ENCODE measurements around the gene PRSS36. TPM values are rescaled to one million over a fixed set of nuclear protein-coding genes. Genes with fewer than 3 reads are reported as not detected.

Gene PRSS36
- total RNA-seq, 1 experiment from 2014 or later = 1.6 TPM

DNA sequence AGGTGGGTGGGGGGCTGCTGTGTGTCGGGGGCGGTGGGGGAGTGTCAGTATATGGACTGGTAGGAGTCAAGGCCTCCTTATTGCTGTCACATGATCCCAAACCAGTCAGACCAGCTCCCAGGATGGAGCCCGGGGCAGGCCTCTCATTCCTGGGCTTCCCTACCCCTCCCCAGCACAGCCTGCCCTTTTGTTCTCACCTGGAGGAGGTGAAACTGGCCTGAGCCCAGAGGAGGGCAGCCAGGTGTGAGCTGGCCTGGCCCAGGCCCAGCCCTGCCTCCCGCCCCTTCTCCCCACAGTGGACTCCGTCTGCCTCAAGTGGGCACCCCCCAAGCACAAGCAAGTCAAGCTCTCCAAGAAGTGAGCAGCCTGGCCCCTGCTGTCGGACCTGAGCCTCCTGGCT, 19.0 kb downstream of the PRSS36 start:
- H3K27ac Mint-ChIP-seq (ENCODE audit: unreplicated experiment) = peak overlapping the region; percentile 93
- DNase-seq = peak; percentile 96
- CTCF ChIA-PET = interaction anchor here (0.8 to 5.5 kb wide), 7 partner anchors 8 to 146 kb away, joined by 3 to 38 read pairs (median 4); partner anchors contain the start of genes HSD3B7 and KAT8
- no peaks in the 10 kb centered on the region for H3K9me3 Mint-ChIP-seq (ENCODE audit: low read depth, unreplicated experiment)
- BruUV-seq (replicated peaks) = no TSS peak
- H3K4me1 Mint-ChIP-seq (ENCODE audit: low read depth, unreplicated experiment) = peaks cover 77% of the 10 kb centered on the region
- intact Hi-C loops (cut with micrococcal nuclease; ENCODE audit: unreplicated experiment) = loop anchor here (1.0 kb wide), 1 partner anchor 11 kb away; no protein-coding TSS in a partner anchor
- TF ChIP-seq, protein P1, sequence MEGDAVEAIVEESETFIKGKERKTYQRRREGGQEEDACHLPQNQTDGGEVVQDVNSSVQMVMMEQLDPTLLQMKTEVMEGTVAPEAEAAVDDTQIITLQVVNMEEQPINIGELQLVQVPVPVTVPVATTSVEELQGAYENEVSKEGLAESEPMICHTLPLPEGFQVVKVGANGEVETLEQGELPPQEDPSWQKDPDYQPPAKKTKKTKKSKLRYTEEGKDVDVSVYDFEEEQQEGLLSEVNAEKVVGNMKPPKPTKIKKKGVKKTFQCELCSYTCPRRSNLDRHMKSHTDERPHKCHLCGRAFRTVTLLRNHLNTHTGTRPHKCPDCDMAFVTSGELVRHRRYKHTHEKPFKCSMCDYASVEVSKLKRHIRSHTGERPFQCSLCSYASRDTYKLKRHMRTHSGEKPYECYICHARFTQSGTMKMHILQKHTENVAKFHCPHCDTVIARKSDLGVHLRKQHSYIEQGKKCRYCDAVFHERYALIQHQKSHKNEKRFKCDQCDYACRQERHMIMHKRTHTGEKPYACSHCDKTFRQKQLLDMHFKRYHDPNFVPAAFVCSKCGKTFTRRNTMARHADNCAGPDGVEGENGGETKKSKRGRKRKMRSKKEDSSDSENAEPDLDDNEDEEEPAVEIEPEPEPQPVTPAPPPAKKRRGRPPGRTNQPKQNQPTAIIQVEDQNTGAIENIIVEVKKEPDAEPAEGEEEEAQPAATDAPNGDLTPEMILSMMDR (IDR thresholded peaks at IDR 0.05; ENCODE audit: unreplicated experiment) = no peak
- no peaks in the 10 kb centered on the region for H3K27me3 Mint-ChIP-seq (ENCODE audit: unreplicated experiment)
- peaks cover 89% of the 10 kb centered on the region for H3K36me3 Mint-ChIP-seq (ENCODE audit: insufficient read depth, unreplicated experiment)
- peak overlapping the region; percentile 66 for H3K4me3 Mint-ChIP-seq (ENCODE audit: low read depth, unreplicated experiment)

DNA sequence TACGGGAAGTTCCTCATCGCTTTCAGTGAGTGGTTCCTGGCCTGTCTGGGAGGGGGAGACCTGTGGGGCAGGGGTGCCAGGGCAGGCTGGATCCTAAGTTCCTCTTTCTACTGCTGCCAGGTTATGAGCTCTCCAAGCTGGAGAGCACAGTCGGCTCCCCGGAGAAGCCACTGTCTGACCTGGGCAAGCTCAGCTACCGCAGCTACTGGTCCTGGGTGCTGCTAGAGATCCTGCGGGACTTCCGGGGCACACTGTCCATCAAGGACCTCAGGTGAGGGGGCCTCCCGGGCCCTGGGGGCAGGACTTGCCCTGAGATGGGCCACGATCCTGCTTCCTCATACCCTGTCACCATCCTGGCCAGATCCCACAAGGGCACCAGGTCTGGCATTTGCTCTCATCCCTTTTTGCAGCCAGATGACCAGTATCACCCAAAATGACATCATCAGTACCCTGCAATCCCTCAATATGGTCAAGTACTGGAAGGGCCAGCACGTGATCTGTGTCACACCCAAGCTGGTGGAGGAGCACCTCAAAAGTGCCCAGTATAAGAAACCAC, 19.5 kb downstream of the PRSS36 start:
- Mint-ChIP-seq H3K4me1 (ENCODE audit: low read depth, unreplicated experiment) (peaks cover 72% of the 10 kb centered on the region), H3K4me3 (ENCODE audit: low read depth, unreplicated experiment) (peak overlapping the region; percentile 66), H3K27ac (ENCODE audit: unreplicated experiment) (peak overlapping the region; percentile 93), H3K9me3 (ENCODE audit: low read depth, unreplicated experiment) (no peaks in the 10 kb centered on the region), H3K27me3 (ENCODE audit: unreplicated experiment) (no peaks in the 10 kb centered on the region), H3K36me3 (ENCODE audit: insufficient read depth, unreplicated experiment) (peaks cover 85% of the 10 kb centered on the region)
- DNase-seq = no peak
- TF ChIP-seq, protein P1 (IDR thresholded peaks at IDR 0.05; ENCODE audit: unreplicated experiment) = no peak
- BruUV-seq (replicated peaks) = no TSS peak
- CTCF ChIA-PET = interaction anchor here (0.8 to 5.5 kb wide), 7 partner anchors 9 to 203 kb away, joined by 3 to 38 read pairs (median 4); partner anchors contain the start of genes HSD3B7 and KAT8
- intact Hi-C loops (cut with micrococcal nuclease; ENCODE audit: unreplicated experiment) = loop anchor here (1.0 kb wide), 1 partner anchor 12 kb away; no protein-coding TSS in a partner anchor

DNA sequence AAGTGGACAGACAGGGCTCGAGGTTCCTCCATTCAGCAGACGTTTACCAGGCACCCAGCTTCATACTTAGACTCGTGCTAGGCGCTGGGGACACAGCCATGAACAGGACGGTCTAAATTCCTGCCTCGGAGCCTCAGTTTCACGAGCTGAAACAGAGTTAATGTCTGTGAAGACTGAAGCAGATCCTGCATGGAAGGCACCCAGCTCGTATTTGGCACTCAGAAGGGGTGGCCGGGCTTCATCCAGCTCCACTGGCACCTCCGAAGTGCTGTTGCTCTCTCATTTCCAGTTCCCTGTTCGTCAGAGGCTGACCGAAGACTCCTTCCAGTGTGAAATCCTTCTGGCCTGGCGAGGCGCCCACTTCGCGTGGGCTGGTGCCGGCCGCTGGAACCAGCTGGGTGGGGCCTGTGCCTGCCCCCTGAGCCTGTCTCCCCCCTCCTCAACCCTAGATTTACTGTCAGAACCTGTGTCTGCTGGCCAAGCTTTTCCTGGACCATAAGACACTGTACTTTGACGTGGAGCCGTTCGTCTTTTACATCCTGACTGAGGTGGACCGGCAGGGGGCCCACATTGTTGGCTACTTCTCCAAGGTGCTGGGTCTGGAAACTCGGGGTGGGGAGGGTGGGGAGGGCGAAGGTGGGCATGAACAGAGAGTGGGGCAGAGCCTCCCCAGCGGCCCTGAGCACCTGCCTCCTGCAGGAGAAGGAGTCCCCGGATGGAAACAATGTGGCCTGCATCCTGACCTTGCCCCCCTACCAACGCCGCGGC, 20.1 kb downstream of the PRSS36 start:
- peak overlapping the region; percentile 51 for H3K4me3 Mint-ChIP-seq (ENCODE audit: low read depth, unreplicated experiment)
- no TSS peak for BruUV-seq (replicated peaks)
- peak; percentile 47 for DNase-seq
- H3K27me3 Mint-ChIP-seq (ENCODE audit: unreplicated experiment) = no peaks in the 10 kb centered on the region
- peaks cover 71% of the 10 kb centered on the region for H3K4me1 Mint-ChIP-seq (ENCODE audit: low read depth, unreplicated experiment)
- CTCF ChIA-PET = interaction anchor here (0.6 to 5.5 kb wide), 7 partner anchors 12 to 204 kb away, joined by 3 to 38 read pairs (median 4); partner anchors contain the start of genes KAT8, PYCARD, ZNF646 and ZNF668
- TF ChIP-seq, protein P1 (IDR thresholded peaks at IDR 0.05; ENCODE audit: unreplicated experiment) = no peak
- intact Hi-C loops (cut with micrococcal nuclease; ENCODE audit: unreplicated experiment) = loop anchor here (1.0 kb wide), 1 partner anchor 13 kb away; no protein-coding TSS in a partner anchor
- H3K9me3 Mint-ChIP-seq (ENCODE audit: low read depth, unreplicated experiment) = no peaks in the 10 kb centered on the region
- H3K36me3 Mint-ChIP-seq (ENCODE audit: insufficient read depth, unreplicated experiment) = peaks cover 79% of the 10 kb centered on the region
- H3K27ac Mint-ChIP-seq (ENCODE audit: unreplicated experiment) = peak overlapping the region; percentile 93

DNA sequence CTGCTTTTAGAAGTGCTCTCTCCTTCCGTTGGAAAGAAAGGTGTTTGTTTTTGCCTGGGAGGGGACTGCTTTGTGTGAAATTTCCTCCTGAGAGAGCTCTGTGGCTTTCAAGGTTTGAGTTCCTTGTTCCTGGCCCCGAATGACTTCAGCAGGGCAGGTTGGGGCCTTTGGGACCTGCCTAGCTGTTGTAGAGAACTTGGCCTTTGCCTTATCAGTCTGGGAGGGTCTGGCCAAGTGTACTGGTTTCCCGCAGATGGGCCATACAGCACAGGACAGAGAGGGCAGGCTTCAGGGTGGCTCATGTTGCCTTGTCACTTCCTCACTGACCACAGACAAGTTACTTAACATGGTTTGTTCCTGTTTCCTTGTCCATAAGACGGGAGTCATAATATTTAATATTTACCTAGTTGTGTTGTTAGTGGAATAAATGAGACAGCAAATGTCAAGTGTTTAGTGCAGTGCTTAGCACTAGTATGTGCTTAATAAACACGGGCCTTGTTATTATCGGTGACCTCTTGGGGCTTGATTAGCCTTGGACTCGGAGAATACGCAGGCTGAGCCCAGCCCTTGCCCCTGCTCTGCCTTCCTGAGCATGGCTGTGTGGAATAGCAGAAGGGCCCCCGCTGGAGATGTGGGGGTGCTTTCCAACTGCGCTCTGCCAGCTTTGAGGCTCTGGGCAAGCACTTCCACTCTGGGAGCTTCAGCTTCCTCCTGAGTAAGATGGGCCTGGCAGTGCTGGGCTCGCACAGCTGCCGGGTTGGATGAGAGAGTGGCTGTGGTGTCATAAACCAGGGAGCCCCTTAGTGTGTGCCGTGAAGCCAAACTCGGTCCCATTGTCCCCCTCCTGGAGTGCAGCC, 20.9 kb downstream of the PRSS36 start:
- Mint-ChIP-seq H3K27me3 (ENCODE audit: unreplicated experiment) (no peaks in the 10 kb centered on the region), H3K4me3 (ENCODE audit: low read depth, unreplicated experiment) (peak overlapping the region; percentile 51), H3K9me3 (ENCODE audit: low read depth, unreplicated experiment) (no peaks in the 10 kb centered on the region), H3K36me3 (ENCODE audit: insufficient read depth, unreplicated experiment) (peaks cover 75% of the 10 kb centered on the region), H3K27ac (ENCODE audit: unreplicated experiment) (peak overlapping the region; percentile 93), H3K4me1 (ENCODE audit: low read depth, unreplicated experiment) (peaks cover 68% of the 10 kb centered on the region)
- DNase-seq = peak; percentile 70
- CTCF ChIA-PET = interaction anchor here (0.6 to 5.5 kb wide), 7 partner anchors 11 to 204 kb away, joined by 3 to 38 read pairs (median 4); partner anchors contain the start of genes KAT8, PYCARD, ZNF646 and ZNF668
- BruUV-seq (replicated peaks) = no TSS peak
- TF ChIP-seq, protein P1 (IDR thresholded peaks at IDR 0.05; ENCODE audit: unreplicated experiment) = no peak
- intact Hi-C loops (cut with micrococcal nuclease; ENCODE audit: unreplicated experiment) = no loop called here
